Choroid plexus epithelial cell (primary cell): ENCODE measurements around the gene HSPG2.

Experiments used
- DNase-seq: peaks from one replicate; pipeline ENCODE4 v3.0.0-alpha.2; 2010; ENCODE audit warnings: low read depth
- H3K4me3 ChIP-seq: 2 replicates; pipeline ENCODE4 v1.5.1; 2011; ENCODE audit warnings: low read depth, mild to moderate bottlenecking, control low read depth, low read length, moderate library complexity
- CTCF ChIP-seq: conservative IDR thresholded peaks from 2 replicates; pipeline ENCODE4 v1.5.1; 2011; ENCODE audit warnings: low read depth, mild to moderate bottlenecking, control low read depth, inconsistent platforms, low read length, moderate library complexity

The HSPG2 gene

GRCh38 chr1:21942464-21942863 is 5.4 kb upstream of the HSPG2 start:
- no peak overlapping the region for H3K4me3 ChIP-seq
- TF ChIP-seq CTCF = no peak
- DNase-seq = no peak

GRCh38 chr1:21941370-21941769 is 4.3 kb upstream of the HSPG2 start:
- DNase-seq = no peak
- TF ChIP-seq CTCF = no peak
- no peak overlapping the region for H3K4me3 ChIP-seq

- no peak for DNase-seq
- no peak overlapping the region for H3K4me3 ChIP-seq
- TF ChIP-seq CTCF = no peak
Observed at GRCh38 chr1:21940492-21940891, 3.4 kb upstream of the HSPG2 start.

GRCh38 chr1:21939650-21940374 is 2.7 kb upstream of the HSPG2 start:
- H3K4me3 ChIP-seq = no peak overlapping the region
- peak; percentile 66 for TF ChIP-seq CTCF
- DNase-seq = peak; percentile 93

GRCh38 chr1:21938732-21939538 is 1.8 kb upstream of the HSPG2 start:
- no peak overlapping the region for H3K4me3 ChIP-seq
- no peak for DNase-seq

GRCh38 chr1:21937372-21938121 is 437 bp upstream of the HSPG2 start:
- peak; percentile 75 for DNase-seq
- H3K4me3 ChIP-seq = peak overlapping the region; percentile 54

More at GRCh38 chr1:21938732-21939538, 1.8 kb upstream of the HSPG2 start:
- TF ChIP-seq CTCF = no peak

More at GRCh38 chr1:21937372-21938121, 437 bp upstream of the HSPG2 start:
- TF ChIP-seq CTCF = no peak
